WTC11 (cell line): ENCODE results near the gene TMEM225. TPM values are rescaled to one million over a fixed set of nuclear protein-coding genes. Genes with fewer than 3 reads are reported as not detected.

Experiments
- ATAC-seq: fragments of 200-7000 bp; cut with Tn5 transposase; 2 replicates; pipeline ENCODE4 v1.10.0; 2021; ENCODE audit warnings: mild to moderate bottlenecking, moderate library complexity
- CTCF ChIA-PET: fragments of 300-600 bp; sonication (Branson Sonifier 250); formaldehyde crosslinking; loops from one replicate; lab custom pipeline; 2021; ENCODE audit warnings: antibody characterized with exemption; lab: Charles Lee
- POLR2A ChIA-PET: fragments of 350-600 bp; sonication (Branson Sonifier 250); formaldehyde crosslinking; loops from one replicate; lab custom pipeline; 2021; ENCODE audit warnings: antibody characterized with exemption; lab: Charles Lee
- DNase-seq: peaks from one replicate; pipeline ENCODE4 v3.0.0; 2021; ENCODE audit warnings: low spot score
- H3K27ac Mint-ChIP-seq: 2 replicates; pipeline ENCODE4 v1.8.0; 2021; ENCODE audit warnings: mixed read lengths
- H3K27me3 Mint-ChIP-seq: 2 replicates; pipeline ENCODE4 v1.8.0; 2021; ENCODE audit warnings: low read depth, mild to moderate bottlenecking, moderate library complexity, mixed read lengths
- H3K36me3 Mint-ChIP-seq: 2 replicates; pipeline ENCODE4 v1.8.0; 2021; ENCODE audit warnings: mixed read lengths
- H3K4me1 Mint-ChIP-seq: 2 replicates; pipeline ENCODE4 v1.8.0; 2022; ENCODE audit warnings: mixed read lengths
- H3K4me3 Mint-ChIP-seq: 2 replicates; pipeline ENCODE4 v1.8.0; 2021; ENCODE audit warnings: mild to moderate bottlenecking, moderate library complexity, mixed read lengths
- H3K9me3 Mint-ChIP-seq: 2 replicates; pipeline ENCODE4 v1.8.0; 2021; ENCODE audit warnings: mixed read lengths
- ARID4B ChIP-seq: sonication (generic); formaldehyde crosslinking; IDR thresholded peaks from 2 replicates; pipeline ENCODE4 v1.8.0; 2023; ENCODE audit warnings: missing genetic modification reagents, mild to moderate bottlenecking, borderline replicate concordance
- CTCF ChIP-seq: fragments of 200-600 bp; IDR thresholded peaks from 2 replicates; pipeline ENCODE4 v1.8.0; 2022; ENCODE audit warnings: antibody characterized with exemption
- E2F5 ChIP-seq: sonication (generic); formaldehyde crosslinking; IDR thresholded peaks from 2 replicates; pipeline ENCODE4 v1.8.1; 2022; ENCODE audit warnings: mild to moderate bottlenecking, moderate library complexity, missing genetic modification reagents
- ELF4 ChIP-seq: sonication (generic); formaldehyde crosslinking; IDR thresholded peaks from 2 replicates; pipeline ENCODE4 v1.8.1; 2022; ENCODE audit warnings: low read depth, mild to moderate bottlenecking, moderate library complexity, missing genetic modification reagents
- ERG ChIP-seq: fragments of 250-450 bp; sonication (Bioruptor Pico); IDR thresholded peaks from 2 replicates; pipeline ENCODE4 v1.8.0; 2021; ENCODE audit warnings: mild to moderate bottlenecking
- ETV6 ChIP-seq: sonication (generic); formaldehyde crosslinking; IDR thresholded peaks from 2 replicates; pipeline ENCODE4 v1.8.1; 2022; ENCODE audit warnings: mild to moderate bottlenecking, missing genetic modification reagents
- FOXK1 ChIP-seq: sonication (generic); formaldehyde crosslinking; IDR thresholded peaks from 2 replicates; pipeline ENCODE4 v1.8.0; 2022; ENCODE audit warnings: mild to moderate bottlenecking, moderate library complexity, missing genetic modification reagents
- FOXP4 ChIP-seq: sonication (generic); formaldehyde crosslinking; IDR thresholded peaks from 2 replicates; pipeline ENCODE4 v1.8.0; 2022; ENCODE audit warnings: mild to moderate bottlenecking, missing genetic modification reagents
- GRHL2 ChIP-seq: fragments of 250-450 bp; sonication (Bioruptor Pico); IDR thresholded peaks from 2 replicates; pipeline ENCODE4 v1.8.0; 2022; ENCODE audit warnings: mild to moderate bottlenecking, moderate library complexity; ENCODE audit not compliant: insufficient replicate concordance, severe bottlenecking
- IRF2 ChIP-seq: sonication (generic); formaldehyde crosslinking; IDR thresholded peaks from 2 replicates; pipeline ENCODE4 v1.8.0; 2022; ENCODE audit warnings: low read depth, missing genetic modification reagents, borderline replicate concordance
- PRRX2 ChIP-seq: fragments of 250-450 bp; sonication (Bioruptor Pico); IDR thresholded peaks from 2 replicates; pipeline ENCODE4 v1.8.0; 2021; ENCODE audit warnings: mild to moderate bottlenecking
- RELA ChIP-seq: sonication (generic); formaldehyde crosslinking; IDR thresholded peaks from 2 replicates; pipeline ENCODE4 v1.8.1; 2022; ENCODE audit warnings: missing genetic modification reagents, mild to moderate bottlenecking, borderline replicate concordance
- SOX15 ChIP-seq: fragments of 250-450 bp; sonication (Bioruptor Pico); IDR thresholded peaks from 2 replicates; pipeline ENCODE4 v1.9.0; 2021; ENCODE audit warnings: mild to moderate bottlenecking
- ZBTB21 ChIP-seq: sonication (generic); formaldehyde crosslinking; IDR thresholded peaks from 2 replicates; pipeline ENCODE4 v1.8.1; 2023; ENCODE audit warnings: mild to moderate bottlenecking, missing genetic modification reagents, borderline replicate concordance
- ZMAT4 ChIP-seq: fragments of 250-450 bp; sonication (Bioruptor Pico); IDR thresholded peaks from 2 replicates; pipeline ENCODE4 v1.9.0; 2021; ENCODE audit warnings: mild to moderate bottlenecking
- ZNF219 ChIP-seq: sonication (generic); formaldehyde crosslinking; IDR thresholded peaks from 2 replicates; pipeline ENCODE4 v1.8.0; 2023; ENCODE audit warnings: missing genetic modification reagents, mild to moderate bottlenecking, borderline replicate concordance
- ZNF396 ChIP-seq: fragments of 250-450 bp; sonication (Bioruptor Pico); IDR thresholded peaks from 2 replicates; pipeline ENCODE4 v1.8.0; 2021; ENCODE audit warnings: mild to moderate bottlenecking, moderate library complexity, borderline replicate concordance
- ZNF425 ChIP-seq: fragments of 250-450 bp; sonication (Bioruptor Pico); conservative IDR thresholded peaks from 2 replicates; pipeline ENCODE4 v1.9.0; 2021; ENCODE audit warnings: mild to moderate bottlenecking
- total RNA-seq: library from RNA; stranded (reverse); gene quantifications from 3 replicates; pipeline ENCODE4 v1.2.3, GENCODE V29; 2021

The TMEM225 gene
- total RNA-seq, 1 experiment from 2014 or later: not detected

GRCh38 chr11:123899792-123900191, 14.3 kb upstream of the TMEM225 start:
- Mint-ChIP-seq H3K27me3 (no peaks in the 10 kb centered on the region), H3K4me1 (peaks cover 8% of the 10 kb centered on the region), H3K36me3 (no peaks in the 10 kb centered on the region), H3K9me3 (no peaks in the 10 kb centered on the region; the same call in 1 of the 2 replicates), H3K4me3 (no peak overlapping the region), H3K27ac (no peak overlapping the region)
- ChIA-PET CTCF (no interaction called here), POLR2A (no interaction called here)
- ATAC-seq (no peak; the same call in none of the 2 replicates), DNase-seq (no peak)
- TF ChIP-seq ZNF396 (CRISPR knock-in tag) (no peak), CTCF (no peak), RELA (no peak), FOXK1 (no peak), GRHL2 (CRISPR knock-in tag) (no peak), ERG (CRISPR knock-in tag) (no peak), ELF4 (no peak), ZNF425 (CRISPR knock-in tag) (no peak), ZBTB21 (CRISPR knock-in tag) (no peak)

- ATAC-seq (no peak), DNase-seq (no peak)
- H3K27ac Mint-ChIP-seq: no peak overlapping the region
- H3K36me3 Mint-ChIP-seq: no peaks in the 10 kb centered on the region
- POLR2A ChIA-PET: no interaction called here
- no peaks in the 10 kb centered on the region for H3K27me3 Mint-ChIP-seq
- H3K4me3 Mint-ChIP-seq: no peak overlapping the region
- H3K9me3 Mint-ChIP-seq: no peaks in the 10 kb centered on the region; the same call in 1 of the 2 replicates
- TF ChIP-seq IRF2 (CRISPR knock-in tag) (no peak), ZMAT4 (CRISPR knock-in tag) (no peak), FOXP4 (CRISPR knock-in tag) (no peak), ETV6 (CRISPR knock-in tag) (no peak), E2F5 (CRISPR knock-in tag) (no peak), PRRX2 (CRISPR knock-in tag) (no peak), ARID4B (CRISPR knock-in tag) (no peak), SOX15 (CRISPR knock-in tag) (no peak), ZNF219 (CRISPR knock-in tag) (no peak), ELF4 (no peak)
- peaks cover 5% of the 10 kb centered on the region for H3K4me1 Mint-ChIP-seq
- CTCF ChIA-PET: no interaction called here
Measured at GRCh38 chr11:123892031-123892430, 6.6 kb upstream of the TMEM225 start.
